ENCODE results near the gene METTL1.

METTL1 gene

GRCh38 chr12:57807285-57807684 lies 35.4 kb upstream of the METTL1 start:
- no peak for DNase-seq (ENCODE audit: low spot score)
- TF ChIP-seq, protein P1, sequence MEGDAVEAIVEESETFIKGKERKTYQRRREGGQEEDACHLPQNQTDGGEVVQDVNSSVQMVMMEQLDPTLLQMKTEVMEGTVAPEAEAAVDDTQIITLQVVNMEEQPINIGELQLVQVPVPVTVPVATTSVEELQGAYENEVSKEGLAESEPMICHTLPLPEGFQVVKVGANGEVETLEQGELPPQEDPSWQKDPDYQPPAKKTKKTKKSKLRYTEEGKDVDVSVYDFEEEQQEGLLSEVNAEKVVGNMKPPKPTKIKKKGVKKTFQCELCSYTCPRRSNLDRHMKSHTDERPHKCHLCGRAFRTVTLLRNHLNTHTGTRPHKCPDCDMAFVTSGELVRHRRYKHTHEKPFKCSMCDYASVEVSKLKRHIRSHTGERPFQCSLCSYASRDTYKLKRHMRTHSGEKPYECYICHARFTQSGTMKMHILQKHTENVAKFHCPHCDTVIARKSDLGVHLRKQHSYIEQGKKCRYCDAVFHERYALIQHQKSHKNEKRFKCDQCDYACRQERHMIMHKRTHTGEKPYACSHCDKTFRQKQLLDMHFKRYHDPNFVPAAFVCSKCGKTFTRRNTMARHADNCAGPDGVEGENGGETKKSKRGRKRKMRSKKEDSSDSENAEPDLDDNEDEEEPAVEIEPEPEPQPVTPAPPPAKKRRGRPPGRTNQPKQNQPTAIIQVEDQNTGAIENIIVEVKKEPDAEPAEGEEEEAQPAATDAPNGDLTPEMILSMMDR (IDR thresholded peaks at IDR 0.05; ENCODE audit: extremely low read depth, missing control alignments), result no peak

GRCh38 chr12:57806677-57807076 lies 34.8 kb upstream of the METTL1 start:
- DNase-seq (ENCODE audit: low spot score), result no peak
- TF ChIP-seq, protein P1 (IDR thresholded peaks at IDR 0.05; ENCODE audit: extremely low read depth, missing control alignments), result no peak

GRCh38 chr12:57803319-57803893 lies 31.5 kb upstream of the METTL1 start:
- TF ChIP-seq, protein P1 (IDR thresholded peaks at IDR 0.05; ENCODE audit: extremely low read depth, missing control alignments), result peak; percentile 79
- DNase-seq (ENCODE audit: low spot score), result peak; percentile 38

DNA sequence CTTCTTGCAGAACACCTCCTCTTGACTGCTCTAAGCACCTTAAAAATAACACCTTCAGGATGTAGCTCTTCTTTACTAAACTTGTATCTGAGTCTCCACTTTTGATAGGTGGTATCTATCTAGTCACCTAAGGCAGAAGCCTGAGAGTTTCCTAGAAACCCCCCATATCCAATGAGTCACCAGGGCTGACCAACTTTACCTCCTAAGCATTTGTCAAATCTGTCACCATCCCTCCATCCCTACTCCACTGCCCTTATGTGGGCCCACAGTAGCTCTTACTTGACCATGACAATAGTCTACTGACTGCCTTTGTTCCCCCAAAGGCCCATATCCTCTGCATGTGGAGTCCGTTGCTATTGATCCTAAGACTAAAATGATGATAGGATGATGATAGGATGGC lies 30.7 kb upstream of the METTL1 start:
- DNase-seq (ENCODE audit: low spot score), result no peak
- TF ChIP-seq, protein P1 (IDR thresholded peaks at IDR 0.05; ENCODE audit: extremely low read depth, missing control alignments), result no peak

- TF ChIP-seq, protein P1 (IDR thresholded peaks at IDR 0.05; ENCODE audit: extremely low read depth, missing control alignments), result no peak
- no peak for DNase-seq (ENCODE audit: low spot score)
Measured at GRCh38 chr12:57800965-57801364, 29.1 kb upstream of the METTL1 start.

DNA sequence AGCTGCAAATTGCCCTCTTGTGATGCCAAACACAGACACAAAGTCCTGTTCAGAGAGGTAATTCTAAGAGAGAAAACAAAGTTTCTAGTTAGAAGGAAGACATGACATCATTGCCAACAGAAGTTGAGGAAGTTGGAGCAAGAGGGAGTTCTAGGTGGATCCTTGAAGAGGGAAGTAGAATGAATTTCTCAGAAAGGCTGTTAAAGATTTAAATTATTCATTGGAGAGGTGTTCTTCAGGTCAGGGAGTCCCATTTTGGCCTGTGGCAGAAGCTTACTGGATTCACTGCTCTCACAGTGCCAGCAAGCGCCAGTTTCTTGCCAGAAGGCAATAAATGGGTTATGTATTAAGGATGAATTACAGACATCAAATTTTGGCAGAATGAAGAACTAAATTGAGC lies 26.0 kb upstream of the METTL1 start:
- DNase-seq (ENCODE audit: low spot score), result no peak
- TF ChIP-seq, protein P1 (IDR thresholded peaks at IDR 0.05; ENCODE audit: extremely low read depth, missing control alignments), result no peak

GRCh38 chr12:57796996-57797395 lies 25.1 kb upstream of the METTL1 start:
- DNase-seq (ENCODE audit: low spot score), result no peak
- TF ChIP-seq, protein P1 (IDR thresholded peaks at IDR 0.05; ENCODE audit: extremely low read depth, missing control alignments), result no peak
